ENCODE data around the gene FAM193B. TPM values are rescaled to one million over a fixed set of nuclear protein-coding genes. Genes with fewer than 3 reads are reported as not detected.

The FAM193B gene
- total and polyA plus RNA-seq, 7 donors: 9.0 to 87.4 (median 41.8) TPM

GRCh38 chr5:177552839-177553455 is 1.4 kb downstream of the FAM193B start:
- H3K4me3 ChIP-seq: peak overlapping the region; percentile 78 to 98 (median 96)
- H3K4me1 ChIP-seq: peaks cover 0 to 59% (median 31%) of the 10 kb centered on the region in 4 donors
- intact Hi-C loops (cut with DNase I): loop anchor here (2.0 kb wide), 1 partner anchor 40 kb away; the partner anchor contains the start of gene TMED9
- peak overlapping the region; percentile 82 to 91 (median 89) for H3K27ac ChIP-seq
- no peaks in the 10 kb centered on the region for H3K27me3 ChIP-seq
- 45 to 64% methylated on average over 16 of the region's 16 CpGs for WGBS, 2 donors
- DNase-seq: no peak
- TF ChIP-seq EP300 (IDR thresholded peaks at IDR 0.05) (no peak), CTCF (IDR thresholded peaks at IDR 0.05) (no peak), POLR2A (IDR thresholded peaks at IDR 0.05) (no peak)
- no peaks in the 10 kb centered on the region for H3K9me3 ChIP-seq
- H3K36me3 ChIP-seq: peaks cover 0 to 15% (median 0%) of the 10 kb centered on the region in 4 donors

GRCh38 chr5:177550122-177550521 is 4.2 kb downstream of the FAM193B start:
- Histone ChIP-seq H3K36me3 (peaks cover 0 to 15% (median 0%) of the 10 kb centered on the region in 4 donors), H3K4me1 (peaks cover 0 to 81% (median 53%) of the 10 kb centered on the region in 4 donors), H3K9me3 (no peaks in the 10 kb centered on the region), H3K4me3 (no peak overlapping the region), H3K27ac (no peak overlapping the region), H3K27me3 (no peaks in the 10 kb centered on the region)
- TF ChIP-seq POLR2A (IDR thresholded peaks at IDR 0.05): no peak
- TF ChIP-seq POLR2AphosphoS5 (IDR thresholded peaks at IDR 0.05): no peak
- no peak for TF ChIP-seq EP300 (IDR thresholded peaks at IDR 0.05)
- no peak for TF ChIP-seq CTCF (IDR thresholded peaks at IDR 0.05)
- no peak for DNase-seq
- WGBS, 2 donors: 93 to 96% methylated on average over 1 of the region's 1 CpG
- intact Hi-C loops (cut with DNase I): no loop called here

- 78 to 86% methylated on average over 1 of the region's 1 CpG for whole genome bisulfite sequencing, 2 donors
- H3K4me1 ChIP-seq: peaks cover 0 to 90% (median 69%) of the 10 kb centered on the region in 4 donors
- H3K27ac ChIP-seq: peak overlapping the region in 3 of 4 donors; percentile 33 to 55 (median 44)
- H3K4me3 ChIP-seq: no peak overlapping the region
- no peaks in the 10 kb centered on the region for H3K9me3 ChIP-seq
- H3K36me3 ChIP-seq: peaks cover 0 to 15% (median 0%) of the 10 kb centered on the region in 4 donors
- intact Hi-C loops (cut with DNase I): no loop called here
- no peaks in the 10 kb centered on the region for H3K27me3 ChIP-seq
- TF ChIP-seq EP300 (IDR thresholded peaks at IDR 0.05): no peak
- no peak for TF ChIP-seq POLR2AphosphoS5 (IDR thresholded peaks at IDR 0.05)
- TF ChIP-seq CTCF (IDR thresholded peaks at IDR 0.05): no peak
- no peak for TF ChIP-seq POLR2A (IDR thresholded peaks at IDR 0.05)
- DNase-seq: no peak
Observed at GRCh38 chr5:177548495-177548894, 5.9 kb downstream of the FAM193B start.

GRCh38 chr5:177547736-177548135 is 6.6 kb downstream of the FAM193B start:
- 88 to 91% methylated on average over 3 of the region's 3 CpGs for WGBS, 2 donors
- Histone ChIP-seq H3K9me3 (no peaks in the 10 kb centered on the region), H3K4me3 (no peak overlapping the region), H3K27ac (peak overlapping the region; percentile 15 to 55 (median 38)), H3K4me1 (peaks cover 0 to 90% (median 66%) of the 10 kb centered on the region in 4 donors), H3K36me3 (peaks cover 0 to 15% (median 0%) of the 10 kb centered on the region in 4 donors), H3K27me3 (no peaks in the 10 kb centered on the region)
- TF ChIP-seq CTCF (IDR thresholded peaks at IDR 0.05) (no peak), POLR2AphosphoS5 (IDR thresholded peaks at IDR 0.05) (no peak), EP300 (IDR thresholded peaks at IDR 0.05) (no peak), POLR2A (IDR thresholded peaks at IDR 0.05) (no peak)
- DNase-seq: no peak
- intact Hi-C loops (cut with DNase I): no loop called here

All from sigmoid colon (tissue), 7 donors.